Adipose tissue (tissue), 3 donors: ENCODE data around the gene CNOT3. TPM values are rescaled to one million over a fixed set of nuclear protein-coding genes. Genes with fewer than 3 reads are reported as not detected.
"Not testable (repeated sequence)": the region's sequence is repeated elsewhere in the genome, so short reads cannot be mapped to it uniquely, and the experiment has no call there.

Source experiments
- H3K27ac ChIP-seq: one replicate; pipeline ENCODE4 v1.5.1; 2013; ENCODE audit warnings: low read depth, low read length
- WGBS, 3 donors: extraction: QIAGEN DNeasy Blood & Tissue Kit; methylation state at CpG; one replicate each; pipeline ENCODE4 v1.1.7; 2013; 5-methylcytosine and 5-hydroxymethylcytosine counted together
- polyA plus RNA-seq, 3 donors: library from polyadenylated mRNA; stranded (reverse); fragments of 200-250 nt; gene quantifications; one replicate each; pipeline ENCODE4 v1.2.3, GENCODE V29; 2013
- donor health status: healthy with polysubstance abuse.
- donor health status: Bipolar disorder and iron deficiency.
- donor health status: healthy.

The CNOT3 gene
- polyA plus RNA-seq, 3 donors = 19.4 to 23.6 (median 20.7) TPM

DNA sequence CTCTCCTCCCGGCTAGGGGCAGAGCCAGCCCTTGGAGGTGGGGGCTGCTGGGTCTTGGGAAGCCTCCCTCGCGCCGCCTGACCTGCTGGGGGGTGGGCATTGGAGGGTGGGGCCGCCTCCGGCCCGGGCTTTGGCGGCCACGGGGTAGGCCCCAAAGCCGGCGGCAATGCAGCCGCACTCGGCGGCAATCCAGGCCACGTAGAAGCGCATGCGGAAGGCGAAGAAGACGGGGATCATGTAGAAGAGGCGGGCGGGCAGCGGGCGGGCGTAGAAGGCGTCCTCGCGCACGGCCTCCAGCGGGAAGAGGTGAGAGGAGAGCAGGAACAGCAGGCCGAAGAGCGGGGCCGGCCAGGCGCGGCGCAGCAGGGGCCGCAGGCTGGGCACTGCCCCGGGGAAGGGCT is 43.1 kb downstream of the CNOT3 start:
- WGBS, 3 donors = 91 to 96% (median 96%) methylated on average over 28 to 37 of the region's 37 CpGs

GRCh38 chr19:54181894-54182293 is 44.3 kb downstream of the CNOT3 start:
- WGBS, 3 donors = 84 to 89% (median 85%) methylated on average over 3 of the region's 3 CpGs
- not testable (repeated sequence) for H3K27ac ChIP-seq

More for the DNA sequence above, 43.1 kb downstream of the CNOT3 start:
- no peak overlapping the region for H3K27ac ChIP-seq

DNA sequence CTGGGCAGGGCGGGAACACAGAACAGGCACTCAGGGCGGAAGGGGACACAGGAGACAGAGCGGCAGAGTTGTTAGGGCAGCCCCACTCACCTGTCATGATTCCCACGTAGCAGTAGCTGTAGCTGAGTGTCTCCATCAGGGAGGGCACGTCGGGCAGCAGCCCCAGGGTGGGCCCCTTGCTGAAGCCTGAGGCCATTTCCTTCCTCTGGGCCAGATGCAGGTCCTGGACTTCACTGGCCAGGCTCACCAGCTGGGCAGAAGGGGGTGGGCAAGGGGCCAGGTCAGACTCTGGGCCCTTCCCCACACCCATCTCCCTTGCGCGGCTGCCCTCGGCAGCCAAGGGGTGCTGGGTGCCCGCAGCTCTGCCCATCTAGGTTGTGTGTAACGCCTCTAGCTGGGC is 45.9 kb downstream of the CNOT3 start:
- H3K27ac ChIP-seq = no peak overlapping the region
- WGBS, 3 donors = 41 to 86% (median 83%) methylated on average over 11 of the region's 11 CpGs

GRCh38 chr19:54186351-54186750 is 48.8 kb downstream of the CNOT3 start:
- no peak overlapping the region for H3K27ac ChIP-seq
- 59 to 89% (median 84%) methylated on average over 8 of the region's 8 CpGs for WGBS, 3 donors

- no peak overlapping the region for H3K27ac ChIP-seq
- WGBS, 3 donors = 46 to 86% (median 82%) methylated on average over 11 of the region's 11 CpGs
Observed at GRCh38 chr19:54186934-54187381, 49.4 kb downstream of the CNOT3 start.

GRCh38 chr19:54188215-54188871 is 50.8 kb downstream of the CNOT3 start:
- 15 to 24% (median 18%) methylated on average over 12 of the region's 12 CpGs for WGBS, 3 donors
- H3K27ac ChIP-seq = no peak overlapping the region

GRCh38 chr19:54189145-54189734 is 51.7 kb downstream of the CNOT3 start, which contains the start of gene MBOAT7:
Gene MBOAT7 (minus strand): TSS chr19:54189580. CDS start chr19:54188508, 1,072 bp downstream.
- peak within 1 kb of the TSS; percentile 83 for H3K27ac ChIP-seq
- 0 to 1% (median 0%) methylated on average over 42 to 64 of the region's 64 CpGs for WGBS, 3 donors

DNA sequence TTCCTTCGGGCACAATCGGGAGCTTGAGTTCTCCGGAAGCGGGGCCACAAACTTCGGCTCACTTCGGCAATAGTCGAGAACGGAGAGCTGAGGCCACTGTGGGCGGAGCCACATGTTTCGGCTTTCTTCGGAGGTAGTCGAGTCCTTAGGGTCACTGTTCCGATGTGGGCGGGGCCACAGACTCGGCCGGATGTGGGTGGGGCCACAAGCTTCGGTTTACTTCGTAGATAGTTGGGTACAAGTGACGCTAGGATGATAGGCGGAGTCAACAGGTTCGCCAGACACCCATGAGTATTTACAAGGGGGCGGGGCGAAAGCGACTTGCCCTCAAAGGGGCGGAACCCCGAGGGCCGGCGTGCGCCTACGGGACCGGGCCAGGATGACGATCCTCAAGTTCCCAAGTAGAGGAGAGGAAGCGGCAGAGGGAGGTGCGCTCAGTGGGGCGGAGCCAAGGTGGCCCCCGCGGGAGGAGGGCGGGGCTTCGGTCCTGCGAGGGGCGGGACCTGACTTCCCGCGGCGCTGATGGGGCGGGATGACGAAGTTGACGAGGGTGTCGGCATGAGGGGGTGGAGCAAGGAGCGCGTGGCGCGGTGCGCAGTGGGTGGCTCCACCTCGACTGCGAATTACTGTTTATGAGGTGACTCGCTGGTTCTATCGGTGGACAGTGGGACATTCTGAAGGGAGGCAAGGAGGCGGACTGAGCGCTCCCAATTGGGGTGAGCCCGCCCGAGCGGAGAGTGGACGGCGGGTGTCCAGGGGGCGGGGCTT is 52.4 kb downstream of the CNOT3 start:
- WGBS, 3 donors = 0 to 1% (median 0%) methylated on average over 60 to 65 of the region's 65 CpGs
- H3K27ac ChIP-seq = peak overlapping the region; percentile 82

- peak overlapping the region; percentile 82 for H3K27ac ChIP-seq
- WGBS, 3 donors = 0% methylated on average over 49 to 56 of the region's 56 CpGs
Observed at GRCh38 chr19:54190503-54191010, 53.0 kb downstream of the CNOT3 start.

- H3K27ac ChIP-seq = peak within 1 kb of the TSS; percentile 82
- 1% methylated on average over 69 to 77 of the region's 77 CpGs for WGBS, 3 donors
Observed at GRCh38 chr19:54191011-54191810, 53.6 kb downstream of the CNOT3 start, which contains the start of gene TSEN34. Gene TSEN34 (plus strand): TSS chr19:54191308. CDS start chr19:54191365, 57 bp downstream.

DNA sequence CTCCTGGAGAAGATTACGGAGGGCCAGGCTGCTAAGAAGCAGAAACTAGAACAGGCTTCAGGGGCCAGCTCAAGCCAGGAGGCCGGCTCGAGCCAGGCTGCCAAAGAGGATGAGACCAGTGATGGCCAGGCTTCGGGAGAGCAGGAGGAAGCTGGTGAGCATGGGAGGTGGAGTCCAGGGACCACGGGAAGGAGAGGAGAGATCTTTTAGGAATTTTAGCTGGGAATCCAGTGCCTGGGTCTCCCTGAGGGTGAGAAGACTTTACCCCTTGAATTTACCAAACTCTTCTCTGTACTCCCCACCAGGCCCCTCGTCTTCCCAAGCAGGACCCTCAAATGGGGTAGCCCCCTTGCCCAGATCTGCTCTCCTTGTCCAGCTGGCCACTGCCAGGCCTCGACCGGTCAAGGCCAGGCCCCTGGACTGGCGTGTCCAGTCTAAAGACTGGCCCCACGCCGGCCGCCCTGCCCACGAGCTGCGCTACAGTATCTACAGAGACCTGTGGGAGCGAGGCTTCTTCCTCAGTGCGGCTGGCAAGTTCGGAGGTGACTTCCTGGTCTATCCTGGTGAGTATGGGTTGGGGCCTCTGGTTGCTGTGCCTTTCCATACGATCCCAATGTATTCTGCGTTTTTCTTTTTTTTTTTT is 54.4 kb downstream of the CNOT3 start:
- WGBS, 3 donors = 60 to 66% (median 65%) methylated on average over 19 of the region's 19 CpGs
- H3K27ac ChIP-seq = peak overlapping the region; percentile 80

DNA sequence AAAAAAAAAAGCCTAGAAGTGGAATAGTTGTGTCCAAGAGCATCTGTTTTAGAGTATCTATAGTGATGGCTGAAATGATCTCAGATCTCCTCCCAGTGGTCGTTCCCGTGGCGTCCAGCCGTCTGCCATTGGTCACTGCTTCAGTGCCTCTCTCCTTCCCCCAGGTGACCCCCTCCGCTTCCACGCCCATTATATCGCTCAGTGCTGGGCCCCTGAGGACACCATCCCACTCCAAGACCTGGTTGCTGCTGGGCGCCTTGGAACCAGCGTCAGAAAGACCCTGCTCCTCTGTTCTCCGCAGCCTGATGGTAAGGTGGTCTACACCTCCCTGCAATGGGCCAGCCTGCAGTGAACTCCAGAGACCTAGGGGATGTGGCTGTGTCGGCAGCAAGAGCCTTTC is 55.4 kb downstream of the CNOT3 start:
- WGBS, 3 donors = 90 to 95% (median 95%) methylated on average over 11 of the region's 11 CpGs
- no peak overlapping the region for H3K27ac ChIP-seq

GRCh38 chr19:54194463-54194862 is 56.9 kb downstream of the CNOT3 start:
- not testable (repeated sequence) for H3K27ac ChIP-seq
- 89 to 96% (median 95%) methylated on average over 12 of the region's 12 CpGs for WGBS, 3 donors

DNA sequence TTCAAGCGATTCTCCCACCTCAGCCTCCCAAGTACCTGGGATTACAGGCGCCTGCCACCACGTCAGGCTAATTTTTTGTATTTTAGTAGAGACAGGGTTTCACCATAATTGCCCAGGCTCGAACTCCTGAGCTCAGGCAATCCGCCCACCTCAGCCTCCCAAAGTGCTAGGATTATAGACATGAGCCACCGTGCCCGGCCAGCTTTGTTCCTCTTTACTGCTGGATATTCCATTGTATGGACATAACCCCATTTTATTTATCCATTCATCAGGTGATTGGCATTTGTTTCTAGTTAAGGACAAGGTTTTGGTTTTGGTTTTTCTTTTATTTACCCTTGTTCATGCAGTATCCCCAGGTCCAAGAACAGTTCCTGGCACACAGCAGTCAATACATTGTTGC is 59.0 kb downstream of the CNOT3 start:
- no peak overlapping the region for H3K27ac ChIP-seq
- WGBS, 3 donors = 93 to 95% (median 94%) methylated on average over 7 of the region's 7 CpGs

GRCh38 chr19:54197121-54197520 is 59.6 kb downstream of the CNOT3 start:
- no peak overlapping the region for H3K27ac ChIP-seq
- WGBS, 3 donors = 75 to 86% (median 79%) methylated on average over 3 of the region's 3 CpGs

DNA sequence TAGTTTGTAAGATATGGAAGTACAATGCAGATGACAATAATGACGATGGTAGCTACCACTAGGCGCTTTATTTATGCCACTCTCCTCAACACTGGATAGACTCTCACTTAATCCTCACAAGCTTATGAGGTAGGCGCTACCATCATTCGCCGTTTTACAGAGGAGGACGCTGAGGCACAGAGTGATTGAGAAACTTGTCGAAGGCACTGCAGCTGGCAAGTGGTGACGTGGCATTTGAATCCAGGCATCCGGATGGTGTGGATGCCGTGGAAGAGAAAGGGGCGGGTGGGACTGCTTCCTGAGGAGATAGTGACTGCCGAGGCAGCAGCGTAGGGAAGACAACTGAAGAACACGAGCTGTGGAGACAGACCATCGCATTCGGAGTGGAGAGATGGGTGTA is 61.8 kb downstream of the CNOT3 start:
- 90 to 92% (median 90%) methylated on average over 16 of the region's 16 CpGs for WGBS, 3 donors
- no peak overlapping the region for H3K27ac ChIP-seq

GRCh38 chr19:54201172-54201701 is 63.7 kb downstream of the CNOT3 start:
- WGBS, 3 donors = 2 to 3% (median 2%) methylated on average over 28 of the region's 28 CpGs

More at GRCh38 chr19:54201172-54201701, 63.7 kb downstream of the CNOT3 start:
- peak overlapping the region; percentile 91 for H3K27ac ChIP-seq
